HPDE6-E6E7 (cell line): ENCODE measurements around the gene CACFD1.

Experiments used
- DNase-seq: peaks from one replicate; pipeline ENCODE4 v3.0.0; 2011; ENCODE audit warnings: missing footprints; ENCODE audit errors: extremely low spot score

The CACFD1 gene

DNA sequence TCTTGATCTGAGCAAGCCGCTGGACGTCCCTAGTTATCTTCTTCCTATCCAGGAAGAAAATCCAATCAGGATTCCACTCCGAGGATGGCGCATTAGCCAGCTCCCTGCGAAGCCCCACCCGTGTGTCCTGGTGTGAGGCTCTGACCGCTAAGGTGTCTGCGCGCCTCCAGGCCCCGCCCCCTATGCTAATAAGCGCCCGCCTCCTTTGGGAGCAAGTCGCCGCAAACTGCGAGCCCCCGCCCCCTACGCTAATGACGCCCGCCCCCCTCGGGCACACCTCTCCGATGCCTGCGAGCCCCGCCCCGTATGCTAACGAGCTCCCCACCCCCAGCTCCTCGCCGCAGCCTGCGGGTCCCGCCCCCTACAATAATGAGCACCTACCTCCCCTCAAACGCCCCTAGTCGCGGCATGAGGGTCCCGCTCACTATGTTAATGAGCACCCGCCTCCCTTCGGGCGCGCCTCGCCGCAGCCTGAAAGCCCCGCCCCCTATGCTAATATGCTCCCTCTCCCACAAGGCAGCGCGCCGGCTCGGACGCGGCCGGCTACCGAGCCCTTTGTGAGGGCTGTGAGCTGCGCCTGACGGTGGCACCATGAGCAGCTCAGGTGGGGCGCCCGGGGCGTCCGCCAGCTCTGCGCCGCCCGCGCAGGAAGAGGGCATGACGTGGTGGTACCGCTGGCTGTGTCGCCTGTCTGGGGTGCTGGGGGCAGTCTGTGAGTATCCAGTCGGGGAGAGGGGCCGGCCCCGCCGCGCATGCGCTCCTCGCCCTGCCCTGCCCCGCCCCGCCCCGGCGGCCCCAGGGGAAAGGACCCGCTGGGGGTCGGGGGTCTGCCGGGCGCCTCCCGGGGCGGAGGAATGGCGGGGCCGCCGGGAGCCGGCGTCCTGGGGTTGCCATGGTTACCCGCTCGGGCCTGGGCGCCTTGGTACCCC, at the start of gene CACFD1:
TSS of gene CACFD1 (plus strand) at position 503 of the 929 bp plus-strand sequence. CDS start at position 592, 89 bp downstream.
- peak; percentile 99 for DNase-seq

- DNase-seq, result no peak
Measured at GRCh38 chr9:133415170-133415569, 44.6 kb upstream of the CACFD1 start.

DNA sequence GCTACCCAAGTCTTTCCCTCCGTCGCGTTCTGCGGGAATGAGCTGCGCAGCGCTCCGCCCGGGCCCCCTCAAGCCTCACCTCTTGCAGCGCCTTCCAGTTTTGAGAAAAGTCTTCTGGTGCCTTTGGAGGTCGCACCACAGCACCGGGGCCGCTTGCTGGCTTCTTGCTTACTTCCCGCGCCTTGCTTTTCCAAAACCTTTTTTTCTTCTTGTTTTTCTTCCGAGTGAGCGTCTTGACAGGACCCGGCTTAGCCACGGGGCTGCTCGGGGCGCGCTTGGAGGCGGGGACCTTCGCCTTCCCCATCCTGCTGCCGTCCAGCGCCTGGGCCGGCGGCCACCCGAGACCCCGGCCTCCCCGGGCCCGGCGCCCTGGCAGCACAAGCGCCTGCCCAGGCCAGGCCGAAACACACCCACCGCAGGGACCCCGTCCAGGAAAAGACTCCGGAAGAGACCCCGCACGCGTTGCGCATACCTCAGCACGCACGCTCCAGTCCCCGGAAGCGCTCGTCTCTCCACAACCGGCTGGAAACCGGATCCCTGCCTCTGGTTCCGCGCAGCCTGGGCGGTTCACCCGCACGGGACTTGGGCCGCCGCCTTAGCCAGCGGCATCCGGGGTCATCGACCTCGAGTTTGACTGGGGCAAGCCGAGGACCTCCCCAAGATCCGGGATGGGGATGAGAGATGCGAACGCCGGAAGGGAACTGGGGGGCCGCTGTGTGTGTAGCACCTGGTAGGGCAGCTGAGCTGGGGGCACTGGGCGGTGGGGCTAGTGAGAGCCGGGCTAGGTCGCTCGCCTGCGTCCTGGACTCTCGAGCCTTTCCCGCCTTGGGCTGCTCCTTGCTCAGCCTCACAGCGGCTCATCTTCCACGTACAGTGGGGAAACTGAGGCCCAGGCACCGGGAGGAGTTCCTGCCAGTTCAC, 42.0 kb upstream of the CACFD1 start, which contains the start of gene REXO4:
TSS of gene REXO4 (minus strand) at position 470 of the 921 bp plus-strand sequence. CDS start at position 304, 166 bp downstream.
- DNase-seq, result peak; percentile 70

GRCh38 chr9:133419005-133419404, 40.8 kb upstream of the CACFD1 start:
- DNase-seq, result no peak

GRCh38 chr9:133420392-133420827, 39.4 kb upstream of the CACFD1 start:
- DNase-seq, result no peak

GRCh38 chr9:133421615-133422542, 37.9 kb upstream of the CACFD1 start, which contains the start of gene ADAMTS13:
TSS of gene ADAMTS13 (plus strand) at chr9:133422367. CDS start at chr9:133422444, 77 bp downstream.
- no peak for DNase-seq

DNA sequence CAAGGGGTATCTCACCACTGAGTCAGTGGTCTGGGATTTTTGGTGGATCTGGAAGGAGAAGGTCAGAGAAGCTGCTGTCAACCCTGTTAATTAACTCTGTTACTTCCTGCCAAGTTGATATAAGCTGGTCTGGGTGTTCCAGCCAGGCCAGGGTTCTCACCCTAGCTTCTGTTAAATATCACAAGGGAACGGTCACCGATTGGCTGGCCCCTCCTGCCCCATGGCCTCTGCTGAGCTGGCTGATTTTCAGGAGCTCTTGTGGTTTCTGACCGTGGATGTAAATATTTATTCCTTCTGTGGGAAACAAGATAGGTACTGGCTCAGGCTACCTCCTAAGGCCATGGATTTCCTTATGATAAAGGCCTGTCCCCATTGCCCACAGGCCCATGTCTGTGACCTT, 36.6 kb upstream of the CACFD1 start:
- no peak for DNase-seq

- DNase-seq, result no peak
Measured at GRCh38 chr9:133424187-133424586, 35.6 kb upstream of the CACFD1 start.

- no peak for DNase-seq
Measured at GRCh38 chr9:133425049-133425632, 34.6 kb upstream of the CACFD1 start.

DNA sequence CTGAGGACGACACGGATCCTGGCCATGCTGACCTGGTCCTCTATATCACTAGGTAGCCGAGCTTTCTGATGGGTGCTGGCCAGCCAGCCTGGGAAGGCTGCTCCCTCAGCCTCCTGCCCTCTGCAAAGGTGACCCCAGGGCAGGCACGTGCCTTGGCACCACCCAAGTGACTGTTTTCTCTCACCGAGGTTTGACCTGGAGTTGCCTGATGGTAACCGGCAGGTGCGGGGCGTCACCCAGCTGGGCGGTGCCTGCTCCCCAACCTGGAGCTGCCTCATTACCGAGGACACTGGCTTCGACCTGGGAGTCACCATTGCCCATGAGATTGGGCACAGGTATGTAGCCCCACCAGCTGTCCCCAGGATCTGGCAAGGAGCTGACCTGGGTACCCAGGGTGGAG, 33.8 kb upstream of the CACFD1 start:
- DNase-seq, result no peak

- DNase-seq, result no peak
Measured at GRCh38 chr9:133427658-133428348, 32.0 kb upstream of the CACFD1 start.

GRCh38 chr9:133428617-133429101, 31.1 kb upstream of the CACFD1 start:
- peak; percentile 32 for DNase-seq

DNA sequence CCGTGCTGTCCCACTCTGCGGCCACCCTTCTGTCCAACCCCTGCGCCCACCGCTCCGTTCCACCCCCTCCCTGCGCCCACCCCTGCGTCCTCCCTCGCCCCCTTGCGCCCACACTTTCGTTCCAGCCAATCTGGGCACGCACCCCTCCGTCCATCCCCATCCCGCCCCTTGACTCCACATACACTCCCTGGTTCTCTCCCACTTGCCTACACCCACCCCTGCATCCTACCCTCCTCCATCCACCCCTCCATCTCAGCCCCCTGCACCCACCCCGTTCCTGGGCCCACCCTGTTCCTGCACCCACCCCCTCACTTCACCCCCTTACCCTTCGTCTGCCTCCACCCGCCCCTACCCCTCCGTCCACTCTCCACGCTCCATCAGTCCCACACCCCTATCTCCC, 30.6 kb upstream of the CACFD1 start:
- no peak for DNase-seq

GRCh38 chr9:133429641-133430161, 30.1 kb upstream of the CACFD1 start:
- no peak for DNase-seq

GRCh38 chr9:133430244-133430643, 29.5 kb upstream of the CACFD1 start:
- DNase-seq, result no peak

- no peak for DNase-seq
Measured at GRCh38 chr9:133433351-133433843, 26.4 kb upstream of the CACFD1 start.

DNA sequence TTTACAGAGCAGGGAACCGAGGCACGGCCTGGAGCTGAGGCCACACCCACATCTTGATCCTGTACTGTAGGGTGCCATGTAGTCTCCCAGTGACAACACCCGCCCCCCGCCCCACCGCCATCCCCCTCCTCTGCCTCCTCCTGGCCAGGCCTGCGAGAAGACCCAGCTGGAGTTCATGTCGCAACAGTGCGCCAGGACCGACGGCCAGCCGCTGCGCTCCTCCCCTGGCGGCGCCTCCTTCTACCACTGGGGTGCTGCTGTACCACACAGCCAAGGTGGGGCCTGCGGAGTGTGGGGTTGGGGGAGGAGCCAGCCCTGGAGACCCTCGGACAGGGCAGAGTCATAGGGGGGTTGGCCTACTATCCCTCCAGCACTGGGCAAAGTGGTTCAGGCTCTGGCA, 23.1 kb upstream of the CACFD1 start:
- no peak for DNase-seq

GRCh38 chr9:133437753-133438531, 21.8 kb upstream of the CACFD1 start:
- DNase-seq, result no peak

DNA sequence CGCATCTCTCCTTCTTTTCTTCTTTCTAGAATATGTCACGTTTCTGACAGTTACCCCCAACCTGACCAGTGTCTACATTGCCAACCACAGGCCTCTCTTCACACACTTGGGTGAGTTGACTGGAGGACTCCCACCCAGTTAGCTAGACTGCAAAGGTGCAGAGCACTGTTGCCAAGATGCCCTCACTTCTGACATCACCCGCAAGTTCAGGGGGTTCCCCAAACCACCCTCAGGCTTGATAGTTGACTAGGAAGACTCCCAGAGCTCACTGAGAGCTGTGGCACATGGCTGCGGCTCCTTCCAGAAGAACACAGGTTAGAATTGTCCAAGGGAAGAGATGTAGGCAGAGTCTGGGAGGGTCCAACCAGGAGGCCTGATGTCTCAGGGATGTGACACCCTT, 20.4 kb upstream of the CACFD1 start:
- DNase-seq, result no peak
